Retinal pigment epithelial cell (primary cell): ENCODE measurements around the gene SLC12A1.
"Not testable (repeated sequence)": the region's sequence is repeated elsewhere in the genome, so short reads cannot be mapped to it uniquely, and the experiment has no call there.

Experiments used
- DNase-seq: peaks from one replicate; pipeline ENCODE4 v3.0.0-alpha.2; 2010; ENCODE audit warnings: low read depth
- H3K4me3 ChIP-seq: 2 replicates; pipeline ENCODE4 v1.5.1; 2011; ENCODE audit warnings: mild to moderate bottlenecking, low read length, control low read depth, moderate library complexity
- CTCF ChIP-seq: conservative IDR thresholded peaks from 2 replicates; pipeline ENCODE4 v1.5.1; 2011; ENCODE audit warnings: low read depth, low read length, control low read depth, inconsistent platforms

Gene SLC12A1

GRCh38 chr15:48313216-48313615 is 107.1 kb downstream of the SLC12A1 start:
- TF ChIP-seq CTCF: no peak
- no peak for DNase-seq
- H3K4me3 ChIP-seq: no peak overlapping the region

GRCh38 chr15:48315041-48315440 is 108.9 kb downstream of the SLC12A1 start:
- TF ChIP-seq CTCF: no peak
- no peak for DNase-seq
- no peak overlapping the region for H3K4me3 ChIP-seq

GRCh38 chr15:48317221-48317620 is 111.1 kb downstream of the SLC12A1 start:
- DNase-seq: no peak
- H3K4me3 ChIP-seq: no peak overlapping the region
- no peak for TF ChIP-seq CTCF

GRCh38 chr15:48318131-48318530 is 112.0 kb downstream of the SLC12A1 start:
- DNase-seq: no peak
- H3K4me3 ChIP-seq: no peak overlapping the region
- TF ChIP-seq CTCF: no peak

GRCh38 chr15:48323294-48323693 is 117.2 kb downstream of the SLC12A1 start:
- no peak overlapping the region for H3K4me3 ChIP-seq
- no peak for TF ChIP-seq CTCF
- DNase-seq: no peak

- TF ChIP-seq CTCF: no peak
Measured at GRCh38 chr15:48324949-48325348, 118.8 kb downstream of the SLC12A1 start.

GRCh38 chr15:48325400-48325799 is 119.3 kb downstream of the SLC12A1 start:
- no peak for DNase-seq
- H3K4me3 ChIP-seq: no peak overlapping the region
- TF ChIP-seq CTCF: no peak

More at GRCh38 chr15:48324949-48325348, 118.8 kb downstream of the SLC12A1 start:
- DNase-seq: no peak
- no peak overlapping the region for H3K4me3 ChIP-seq

GRCh38 chr15:48326180-48326579 is 120.1 kb downstream of the SLC12A1 start:
- DNase-seq, H3K4me3 ChIP-seq: not testable (repeated sequence)
